Adrenal gland (tissue), 5 donors: ENCODE data around the gene PHKB.

Source experiments
- CTCF ChIP-seq, 6 experiments: fragments of 450-650 bp in 4 of 6; fragments of 200-600 bp in 2 of 6; sonication (generic) in 1 of 6; IDR thresholded peaks; 1 replicate in 5 of 6; 2 replicates in 1 of 6; pipeline versions ENCODE4 v1.5.1 to v1.8.0; 2016 to 2021; ENCODE audit warnings: antibody characterized with exemption in 6 of 6, mild to moderate bottlenecking in 2 of 6, moderate library complexity in 1 of 6
- POLR2A ChIP-seq, 2 donors: fragments of 450-650 bp; IDR thresholded peaks; one replicate each; pipeline ENCODE4 v1.6.1; 2017; ENCODE audit warnings: antibody characterized with exemption in 2 of 2, mild to moderate bottlenecking in 2 of 2, moderate library complexity in 1 of 2
- donor health status: DM: no; HTN: no; CAD: no.

GRCh38 chr16:47431960-47432359, 29.2 kb upstream of the PHKB start:
- TF ChIP-seq POLR2A (IDR thresholded peaks at IDR 0.05): no peak
- TF ChIP-seq CTCF (IDR thresholded peaks at IDR 0.05): no peak
